SU-DHL-6 (cell line): ENCODE data around the gene GAPDHS.

ENCODE experiments used
- H2AFZ ChIP-seq: fragments of 200-600 bp; sonication (generic); 2 replicates; pipeline ENCODE4 v1.6.1; 2014; ENCODE audit warnings: low read depth, mild to moderate bottlenecking, moderate library complexity, mixed read lengths, antibody characterized with exemption, low read length; ENCODE audit not compliant: severe bottlenecking
- H3F3A ChIP-seq: fragments of 200-600 bp; shearing (Covaris generic); 2 replicates; pipeline ENCODE4 v1.6.0; 2016; ENCODE audit warnings: antibody characterized with exemption, mild to moderate bottlenecking; ENCODE audit not compliant: insufficient read depth
- H3K27ac ChIP-seq: fragments of 200-600 bp; sonication (generic); 2 replicates; pipeline ENCODE4 v1.5.1; 2016; ENCODE audit warnings: low read depth, mild to moderate bottlenecking, low read length, moderate library complexity, mixed read lengths
- H3K27me3 ChIP-seq: fragments of 200-600 bp; sonication (generic), shearing (Covaris generic); 2 replicates; pipeline ENCODE4 v1.6.0; 2014; ENCODE audit warnings: mild to moderate bottlenecking, low read length
- H3K36me3 ChIP-seq: fragments of 200-600 bp; sonication (generic); 2 replicates; pipeline ENCODE4 v1.6.1; 2014; ENCODE audit warnings: mild to moderate bottlenecking, low read length, mixed read lengths
- H3K4me2 ChIP-seq: fragments of 300-600, 200-600 bp; shearing (Covaris generic), sonication (generic); 2 replicates; pipeline ENCODE4 v1.6.0; 2014; ENCODE audit warnings: low read length, low read depth, mild to moderate bottlenecking; ENCODE audit not compliant: poor library complexity, severe bottlenecking
- H3K4me3 ChIP-seq: fragments of 200-600 bp; sonication (generic); 2 replicates; pipeline ENCODE4 v1.5.1; 2014; ENCODE audit warnings: antibody characterized with exemption, low read length, mild to moderate bottlenecking, mixed read lengths; ENCODE audit not compliant: insufficient read depth, poor library complexity, severe bottlenecking
- H3K79me2 ChIP-seq: fragments of 200-600 bp; sonication (generic); 2 replicates; pipeline ENCODE4 v1.6.1; 2014; ENCODE audit warnings: mild to moderate bottlenecking, low read length, moderate library complexity; ENCODE audit not compliant: insufficient read depth
- H3K9ac ChIP-seq: fragments of 200-600 bp; sonication (generic); 2 replicates; pipeline ENCODE4 v1.7.0; 2014; ENCODE audit warnings: mild to moderate bottlenecking, low read length
- H3K9me2 ChIP-seq: fragments of 200-600 bp; sonication (generic); replicated peaks from 2 replicates; pipeline ENCODE4 v1.6.1; 2014; ENCODE audit warnings: low read length; ENCODE audit not compliant: insufficient read depth
- H3K9me3 ChIP-seq: fragments of 200-600 bp; sonication (generic); 2 replicates; pipeline ENCODE4 v1.6.1; 2014; ENCODE audit warnings: low read length, mixed read lengths; ENCODE audit not compliant: insufficient read depth
- H4K20me1 ChIP-seq: fragments of 200-600 bp; sonication (generic); 2 replicates; pipeline ENCODE4 v1.6.1; 2014; ENCODE audit warnings: low read depth, mild to moderate bottlenecking, antibody characterized with exemption, low read length, moderate library complexity, mixed read lengths
- EZH2phosphoT487 ChIP-seq: fragments of 200-600 bp; sonication (generic), shearing (Covaris generic); conservative IDR thresholded peaks from 2 replicates; pipeline ENCODE4 v1.6.1; 2018; ENCODE audit warnings: mild to moderate bottlenecking, antibody characterized with exemption, low read length, moderate library complexity, mixed read lengths
- TF ChIP-seq, protein P1 (sequence below): fragments of 200-600 bp; sonication (generic); IDR thresholded peaks from one replicate; pipeline ENCODE4 v1.5.1; 2017; ENCODE audit warnings: antibody characterized with exemption, mild to moderate bottlenecking, low read length, moderate library complexity; ENCODE audit not compliant: insufficient read depth, poor library complexity, severe bottlenecking

GAPDHS gene

DNA sequence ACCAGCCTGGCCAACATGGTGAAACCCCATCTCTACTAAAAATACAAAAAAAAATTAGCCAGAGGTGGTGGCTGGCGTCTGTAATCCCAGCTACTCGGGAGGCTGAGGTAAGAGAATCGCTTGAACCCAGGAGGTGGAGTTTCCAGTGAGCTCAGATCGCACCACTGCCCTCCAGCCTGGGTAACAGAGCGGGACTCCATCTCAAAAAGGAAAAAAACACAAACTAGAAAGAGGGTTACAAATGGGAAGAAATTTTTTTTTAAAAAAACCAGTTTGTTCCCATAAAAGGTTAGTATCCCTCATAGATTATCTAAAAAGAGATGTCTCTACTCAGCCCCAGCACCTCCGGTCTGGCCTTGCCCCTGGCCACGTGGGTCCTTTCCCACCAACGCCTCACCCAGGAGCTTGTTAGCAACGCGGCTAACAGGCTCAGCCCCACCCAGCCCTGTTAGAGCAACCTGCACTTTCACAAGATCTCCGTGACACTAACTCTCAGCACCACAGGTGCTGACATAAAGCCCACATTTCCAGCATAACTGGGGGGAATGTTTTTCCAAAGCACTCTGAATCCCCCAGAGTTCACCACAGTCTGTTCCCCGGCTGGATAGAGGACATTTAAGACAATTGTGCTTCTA, 24.1 kb upstream of the GAPDHS start:
- no peak overlapping the region for H3K9ac ChIP-seq
- no peaks in the 10 kb centered on the region for H3K36me3 ChIP-seq
- no peak overlapping the region for H3K4me2 ChIP-seq
- no peaks in the 10 kb centered on the region for H3F3A ChIP-seq
- no peaks in the 10 kb centered on the region for H3K79me2 ChIP-seq
- no peak overlapping the region for H3K27ac ChIP-seq
- H3K9me3 ChIP-seq: no peaks in the 10 kb centered on the region
- no peaks in the 10 kb centered on the region for H4K20me1 ChIP-seq
- peaks cover 4% of the 10 kb centered on the region; the same call in 1 of the 2 replicates for H3K27me3 ChIP-seq
- no peak overlapping the region for H2AFZ ChIP-seq
- TF ChIP-seq EZH2phosphoT487: no peak
- H3K9me2 ChIP-seq: no peaks in the 10 kb centered on the region
- no peak overlapping the region for H3K4me3 ChIP-seq

DNA sequence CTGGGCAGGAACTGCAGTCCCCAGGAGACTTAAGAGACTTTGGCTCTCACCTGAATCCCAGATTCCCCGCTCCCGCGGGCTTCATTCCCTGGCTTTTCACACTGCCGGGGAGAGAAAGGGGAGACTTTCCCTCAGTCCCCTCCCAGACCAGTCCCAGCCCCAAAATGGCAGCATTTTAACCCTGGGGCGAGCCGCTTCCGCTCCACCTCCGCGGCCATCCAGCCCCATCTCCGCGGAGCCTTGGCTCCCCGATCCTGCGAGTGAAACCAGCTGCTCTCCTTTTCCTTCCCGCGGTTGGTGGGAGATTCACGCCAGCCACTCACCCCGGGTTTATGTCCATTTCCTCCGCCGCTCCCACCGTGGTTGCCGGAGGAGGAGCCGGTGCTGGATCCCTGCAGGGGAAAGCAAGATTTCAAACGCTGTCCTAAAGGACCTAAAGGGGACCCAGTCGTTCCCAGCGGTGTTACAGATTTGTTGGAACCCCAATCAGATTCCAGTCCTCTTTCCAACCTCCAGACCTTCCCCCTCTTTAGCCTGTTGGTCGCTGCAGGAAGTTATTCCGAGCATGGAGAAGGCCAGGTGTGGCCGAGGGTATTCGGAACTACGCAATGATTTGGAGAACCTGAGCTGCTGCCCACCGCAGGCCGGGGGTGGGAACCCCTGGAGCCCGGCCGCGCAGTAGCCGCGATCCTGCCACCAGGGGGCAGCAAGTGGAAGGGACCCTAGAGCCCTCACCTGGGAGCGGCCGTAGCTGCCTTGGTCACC, 23.2 kb upstream of the GAPDHS start:
- H3K9me2 ChIP-seq: no peaks in the 10 kb centered on the region
- no peak overlapping the region for H3K27ac ChIP-seq
- H3K27me3 ChIP-seq: peaks cover 4% of the 10 kb centered on the region; the same call in 1 of the 2 replicates
- H2AFZ ChIP-seq: no peak overlapping the region
- H3K36me3 ChIP-seq: no peaks in the 10 kb centered on the region
- H3F3A ChIP-seq: no peaks in the 10 kb centered on the region
- no peaks in the 10 kb centered on the region for H3K9me3 ChIP-seq
- no peaks in the 10 kb centered on the region for H3K79me2 ChIP-seq
- no peaks in the 10 kb centered on the region for H4K20me1 ChIP-seq
- H3K4me2 ChIP-seq: no peak overlapping the region
- H3K9ac ChIP-seq: no peak overlapping the region
- TF ChIP-seq, protein P1, sequence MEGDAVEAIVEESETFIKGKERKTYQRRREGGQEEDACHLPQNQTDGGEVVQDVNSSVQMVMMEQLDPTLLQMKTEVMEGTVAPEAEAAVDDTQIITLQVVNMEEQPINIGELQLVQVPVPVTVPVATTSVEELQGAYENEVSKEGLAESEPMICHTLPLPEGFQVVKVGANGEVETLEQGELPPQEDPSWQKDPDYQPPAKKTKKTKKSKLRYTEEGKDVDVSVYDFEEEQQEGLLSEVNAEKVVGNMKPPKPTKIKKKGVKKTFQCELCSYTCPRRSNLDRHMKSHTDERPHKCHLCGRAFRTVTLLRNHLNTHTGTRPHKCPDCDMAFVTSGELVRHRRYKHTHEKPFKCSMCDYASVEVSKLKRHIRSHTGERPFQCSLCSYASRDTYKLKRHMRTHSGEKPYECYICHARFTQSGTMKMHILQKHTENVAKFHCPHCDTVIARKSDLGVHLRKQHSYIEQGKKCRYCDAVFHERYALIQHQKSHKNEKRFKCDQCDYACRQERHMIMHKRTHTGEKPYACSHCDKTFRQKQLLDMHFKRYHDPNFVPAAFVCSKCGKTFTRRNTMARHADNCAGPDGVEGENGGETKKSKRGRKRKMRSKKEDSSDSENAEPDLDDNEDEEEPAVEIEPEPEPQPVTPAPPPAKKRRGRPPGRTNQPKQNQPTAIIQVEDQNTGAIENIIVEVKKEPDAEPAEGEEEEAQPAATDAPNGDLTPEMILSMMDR: peak; percentile 96
- TF ChIP-seq EZH2phosphoT487: 0 out of 2 replicates have a peak, but pooled peaks have one; percentile 73
- H3K4me3 ChIP-seq: no peak overlapping the region

DNA sequence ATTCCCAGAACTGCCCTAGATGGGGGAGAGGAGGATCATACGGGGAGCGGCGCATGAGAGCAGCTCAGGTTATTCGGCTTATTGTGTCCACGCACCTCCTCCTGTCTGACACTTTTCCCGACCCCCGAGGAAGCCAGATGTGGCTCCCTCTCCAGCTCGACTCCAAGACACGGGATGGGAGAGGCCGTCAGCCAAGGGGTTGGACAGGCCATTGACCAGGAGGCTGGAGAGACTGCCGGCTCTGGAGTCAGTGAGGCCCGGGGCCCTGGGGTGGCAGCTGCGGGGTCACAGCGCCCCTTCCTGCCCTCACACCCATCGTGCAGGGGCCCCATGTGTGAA, 22.7 kb upstream of the GAPDHS start:
- H2AFZ ChIP-seq: no peak overlapping the region
- no peaks in the 10 kb centered on the region for H4K20me1 ChIP-seq
- H3F3A ChIP-seq: no peaks in the 10 kb centered on the region
- no peaks in the 10 kb centered on the region for H3K79me2 ChIP-seq
- H3K27ac ChIP-seq: no peak overlapping the region
- no peaks in the 10 kb centered on the region for H3K9me3 ChIP-seq
- H3K27me3 ChIP-seq: peaks cover 4% of the 10 kb centered on the region; the same call in 1 of the 2 replicates
- TF ChIP-seq, protein P1: no peak
- TF ChIP-seq EZH2phosphoT487: no peak
- no peak overlapping the region for H3K4me2 ChIP-seq
- H3K4me3 ChIP-seq: no peak overlapping the region
- no peaks in the 10 kb centered on the region for H3K9me2 ChIP-seq
- H3K36me3 ChIP-seq: no peaks in the 10 kb centered on the region
- H3K9ac ChIP-seq: no peak overlapping the region

DNA sequence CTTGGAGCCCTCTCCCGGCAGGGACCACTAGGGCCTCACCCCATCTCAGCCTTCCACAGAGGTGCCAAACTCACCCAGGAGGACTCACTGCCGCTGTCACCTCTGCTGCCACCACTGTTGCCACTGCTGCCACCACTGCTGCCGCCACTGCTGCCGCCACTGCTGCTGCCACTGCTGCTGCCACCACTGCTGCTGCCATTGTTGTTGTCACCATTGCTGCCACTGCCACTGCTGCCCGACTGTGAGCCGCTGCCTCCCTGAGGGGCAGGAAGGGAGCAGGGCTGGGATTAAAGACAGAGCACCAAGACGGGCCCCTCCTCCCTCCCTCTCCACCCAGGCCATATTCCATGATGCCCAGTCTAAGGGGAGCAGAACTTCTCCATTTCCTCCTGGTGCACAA, 21.9 kb upstream of the GAPDHS start:
- H3K36me3 ChIP-seq: no peaks in the 10 kb centered on the region
- H3K27ac ChIP-seq: no peak overlapping the region
- peaks cover 4% of the 10 kb centered on the region; the same call in 1 of the 2 replicates for H3K27me3 ChIP-seq
- no peak overlapping the region for H3K4me2 ChIP-seq
- H4K20me1 ChIP-seq: no peaks in the 10 kb centered on the region
- H3K9me2 ChIP-seq: no peaks in the 10 kb centered on the region
- H3F3A ChIP-seq: no peaks in the 10 kb centered on the region
- H3K9me3 ChIP-seq: no peaks in the 10 kb centered on the region
- H3K4me3 ChIP-seq: no peak overlapping the region
- no peak overlapping the region for H2AFZ ChIP-seq
- H3K79me2 ChIP-seq: no peaks in the 10 kb centered on the region
- TF ChIP-seq EZH2phosphoT487: no peak
- TF ChIP-seq, protein P1: no peak
- no peak overlapping the region for H3K9ac ChIP-seq
